NCI-H128 (cell line): Measurements from ENCODE around the gene RASA3.
A peak's percentile ranks its signal among the peaks of the same experiment; 100 is the strongest.
"Not testable (repeated sequence)": the region's sequence is repeated elsewhere in the genome, so short reads cannot be mapped to it uniquely, and the experiment has no call there.

ENCODE experiments used
- DNase-seq: peaks from one replicate; lab custom pipeline; 2025; ENCODE audit not compliant: unreplicated experiment; lab: John Stamatoyannopoulos, UW

RASA3 gene

GRCh38 chr13:114142640-114143490, 10.4 kb upstream of the RASA3 start:
- peak; percentile 17 for DNase-seq

GRCh38 chr13:114142137-114142550, 9.7 kb upstream of the RASA3 start:
- DNase-seq: no peak

GRCh38 chr13:114141261-114141996, 9.0 kb upstream of the RASA3 start:
- DNase-seq: no peak

- no peak for DNase-seq
Observed at GRCh38 chr13:114140906-114141250, 8.5 kb upstream of the RASA3 start.

GRCh38 chr13:114140131-114140905, 7.9 kb upstream of the RASA3 start:
- no peak for DNase-seq

- DNase-seq: no peak
Observed at GRCh38 chr13:114136576-114136975, 4.2 kb upstream of the RASA3 start.

GRCh38 chr13:114135731-114136171, 3.3 kb upstream of the RASA3 start:
- DNase-seq: no peak

GRCh38 chr13:114134944-114135610, 2.7 kb upstream of the RASA3 start:
- no peak for DNase-seq

DNA sequence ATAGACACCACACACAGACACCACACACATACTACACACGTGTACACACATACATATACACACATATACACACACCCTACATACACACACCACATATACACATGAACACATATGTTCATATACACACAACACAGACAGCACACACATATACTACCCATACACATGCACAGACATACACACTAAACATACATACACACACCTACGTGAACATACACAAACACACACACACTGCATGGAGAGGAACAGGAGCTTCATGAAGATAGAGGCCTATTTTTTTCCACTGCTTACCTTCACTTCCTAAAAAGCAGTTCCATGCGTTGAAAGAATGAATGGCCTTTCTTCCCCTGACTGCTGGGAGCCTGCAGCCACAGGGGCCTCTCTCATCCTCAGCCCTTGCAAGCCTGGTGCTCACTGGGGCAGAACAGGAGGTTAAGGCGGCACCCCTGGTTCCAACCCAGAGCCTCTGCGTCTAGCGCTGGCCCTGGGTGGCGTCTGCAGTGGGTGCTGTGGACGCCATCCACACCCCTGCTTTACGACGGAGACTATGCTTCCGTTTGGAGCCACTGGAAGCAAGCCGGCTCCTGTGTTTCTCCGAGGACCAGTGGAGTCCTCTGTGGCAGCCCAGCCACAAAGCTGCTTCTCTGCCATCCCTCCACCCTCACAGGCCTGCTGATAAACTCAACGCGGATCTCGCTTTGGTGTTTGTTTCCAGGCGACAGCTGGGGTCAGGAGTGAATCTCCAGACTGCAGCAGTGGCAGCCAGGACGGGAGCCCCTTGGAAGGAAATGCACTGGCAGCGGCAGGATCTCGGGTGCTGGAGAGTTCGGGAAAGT, 1.9 kb upstream of the RASA3 start:
- no peak for DNase-seq

DNA sequence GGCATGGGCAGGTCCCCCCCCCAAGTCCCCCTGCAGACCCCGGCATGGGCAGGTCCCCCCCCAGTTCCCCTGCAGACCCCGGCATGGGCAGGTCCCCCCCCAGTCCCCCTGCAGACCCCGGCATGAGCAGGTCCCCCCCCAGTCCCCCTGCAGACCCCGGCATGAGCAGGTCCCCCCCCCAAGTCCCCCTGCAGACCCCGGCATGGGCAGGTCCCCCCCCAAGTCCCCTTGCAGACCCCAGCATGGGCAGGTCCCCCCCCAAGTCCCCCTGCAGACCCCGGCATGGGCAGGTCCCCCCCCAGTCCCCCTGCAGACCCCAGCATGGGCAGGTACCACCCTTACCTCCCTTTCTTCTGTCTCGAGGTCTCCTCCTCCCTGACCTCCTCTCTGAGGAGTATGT, 1.1 kb upstream of the RASA3 start:
- DNase-seq: not testable (repeated sequence)

GRCh38 chr13:114133126-114133525, 703 bp upstream of the RASA3 start:
- not testable (repeated sequence) for DNase-seq

- no peak for DNase-seq
Observed at GRCh38 chr13:114131583-114132418, 622 bp downstream of the RASA3 start.

- DNase-seq: no peak
Observed at GRCh38 chr13:114130837-114131582, 1.4 kb downstream of the RASA3 start.

DNA sequence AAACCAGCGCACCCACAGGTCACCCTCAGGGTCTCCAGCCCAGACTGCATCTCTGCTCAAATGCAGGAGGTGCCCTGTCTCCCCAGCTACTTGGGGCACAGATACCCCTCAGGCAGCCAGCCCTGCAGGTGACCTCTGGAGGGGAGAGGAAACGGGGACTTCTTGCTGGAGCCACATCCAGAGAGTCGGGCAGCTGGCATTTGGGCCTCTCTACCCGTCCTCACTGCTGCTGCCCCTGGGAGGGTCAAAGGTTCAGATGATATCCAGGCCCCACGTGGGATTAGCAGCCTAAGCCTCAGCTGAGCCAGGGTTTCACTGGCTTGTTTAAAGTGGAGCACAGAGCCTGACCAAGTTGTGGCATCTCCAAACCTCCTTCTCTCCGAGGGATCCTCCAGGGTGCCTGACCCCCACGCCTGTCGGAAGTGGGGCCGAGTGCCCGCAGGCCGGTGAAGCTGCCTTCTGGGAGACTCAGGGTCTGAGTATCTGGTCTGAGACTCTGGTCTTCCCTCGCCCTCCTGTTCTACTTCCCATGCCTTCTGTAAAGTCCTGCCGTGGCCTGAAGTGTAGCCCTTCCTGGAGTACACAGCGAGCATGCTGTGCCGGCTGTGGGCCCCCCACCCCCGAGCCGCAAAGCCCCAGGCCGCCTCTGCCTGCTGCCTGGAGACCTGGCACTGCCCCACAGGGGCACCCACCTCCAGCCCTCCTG, 2.1 kb downstream of the RASA3 start:
- DNase-seq: no peak

GRCh38 chr13:114129649-114130062, 2.8 kb downstream of the RASA3 start:
- DNase-seq: no peak

- DNase-seq: no peak
Observed at GRCh38 chr13:114128624-114129522, 3.5 kb downstream of the RASA3 start.

DNA sequence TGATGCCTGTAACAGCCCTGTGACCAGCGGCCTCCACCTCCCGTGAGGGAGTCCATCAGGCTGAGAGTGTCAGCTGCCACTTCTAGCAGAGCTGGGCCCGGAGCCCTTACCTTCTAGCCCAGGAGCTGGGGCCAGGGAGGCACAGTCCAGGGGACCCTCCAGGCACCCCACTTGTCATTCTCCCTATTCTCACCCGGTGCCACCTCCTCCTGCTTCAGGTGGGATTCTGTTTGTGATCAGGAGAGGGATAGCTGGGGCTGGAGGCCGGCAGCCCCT, 4.1 kb downstream of the RASA3 start:
- DNase-seq: no peak
